ENCODE results near the gene SYTL1.

GRCh38 chr1:27346357-27346756 lies 4.5 kb downstream of the SYTL1 start:
- no peak for TF ChIP-seq EP300 (IDR thresholded peaks at IDR 0.05; ENCODE audit: borderline replicate concordance)
- TF ChIP-seq, protein P1, sequence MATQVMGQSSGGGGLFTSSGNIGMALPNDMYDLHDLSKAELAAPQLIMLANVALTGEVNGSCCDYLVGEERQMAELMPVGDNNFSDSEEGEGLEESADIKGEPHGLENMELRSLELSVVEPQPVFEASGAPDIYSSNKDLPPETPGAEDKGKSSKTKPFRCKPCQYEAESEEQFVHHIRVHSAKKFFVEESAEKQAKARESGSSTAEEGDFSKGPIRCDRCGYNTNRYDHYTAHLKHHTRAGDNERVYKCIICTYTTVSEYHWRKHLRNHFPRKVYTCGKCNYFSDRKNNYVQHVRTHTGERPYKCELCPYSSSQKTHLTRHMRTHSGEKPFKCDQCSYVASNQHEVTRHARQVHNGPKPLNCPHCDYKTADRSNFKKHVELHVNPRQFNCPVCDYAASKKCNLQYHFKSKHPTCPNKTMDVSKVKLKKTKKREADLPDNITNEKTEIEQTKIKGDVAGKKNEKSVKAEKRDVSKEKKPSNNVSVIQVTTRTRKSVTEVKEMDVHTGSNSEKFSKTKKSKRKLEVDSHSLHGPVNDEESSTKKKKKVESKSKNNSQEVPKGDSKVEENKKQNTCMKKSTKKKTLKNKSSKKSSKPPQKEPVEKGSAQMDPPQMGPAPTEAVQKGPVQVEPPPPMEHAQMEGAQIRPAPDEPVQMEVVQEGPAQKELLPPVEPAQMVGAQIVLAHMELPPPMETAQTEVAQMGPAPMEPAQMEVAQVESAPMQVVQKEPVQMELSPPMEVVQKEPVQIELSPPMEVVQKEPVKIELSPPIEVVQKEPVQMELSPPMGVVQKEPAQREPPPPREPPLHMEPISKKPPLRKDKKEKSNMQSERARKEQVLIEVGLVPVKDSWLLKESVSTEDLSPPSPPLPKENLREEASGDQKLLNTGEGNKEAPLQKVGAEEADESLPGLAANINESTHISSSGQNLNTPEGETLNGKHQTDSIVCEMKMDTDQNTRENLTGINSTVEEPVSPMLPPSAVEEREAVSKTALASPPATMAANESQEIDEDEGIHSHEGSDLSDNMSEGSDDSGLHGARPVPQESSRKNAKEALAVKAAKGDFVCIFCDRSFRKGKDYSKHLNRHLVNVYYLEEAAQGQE (IDR thresholded peaks at IDR 0.05; ENCODE audit: low read depth): no peak
